OCI-LY7 (cell line): ENCODE data around the gene AAR2. TPM values are rescaled to one million over a fixed set of nuclear protein-coding genes. Genes with fewer than 3 reads are reported as not detected.

Source experiments
- BruUV-seq: library from RNA; stranded (reverse); fragments of 400-500 nt; replicated peaks from 2 replicates; lab custom pipeline; 2021; lab: Mats Ljungman, UMichigan
- CTCF ChIA-PET: fragments of 300-600 bp; sonication (Branson Sonifier 250); formaldehyde crosslinking; loops from one replicate; lab custom pipeline; 2022; ENCODE audit warnings: antibody characterized with exemption; ENCODE audit not compliant: unreplicated experiment; lab: Charles Lee
- POLR2A ChIA-PET: fragments of 300-600 bp; sonication (Branson Sonifier 250); formaldehyde crosslinking; loops from one replicate; lab custom pipeline; 2022; ENCODE audit warnings: antibody characterized with exemption; lab: Charles Lee
- DNase-seq: peaks from one replicate; pipeline ENCODE4 v3.0.0-alpha.2; 2015; ENCODE audit warnings: low spot score
- H2AFZ ChIP-seq: fragments of 200-600 bp; sonication (generic), shearing (Covaris generic); 2 replicates; pipeline ENCODE4 v1.6.1; 2014; ENCODE audit warnings: mild to moderate bottlenecking, antibody characterized with exemption, low read length, moderate library complexity
- H3K27ac ChIP-seq: fragments of 200-600 bp; sonication (generic); 2 replicates; pipeline ENCODE4 v1.5.1; 2014; ENCODE audit warnings: mixed run types, low read depth, mild to moderate bottlenecking, moderate library complexity, low read length, inconsistent platforms; ENCODE audit not compliant: poor library complexity, severe bottlenecking
- H3K36me3 ChIP-seq: fragments of 200-600 bp; sonication (generic); 2 replicates; pipeline ENCODE4 v1.6.1; 2014; ENCODE audit warnings: mild to moderate bottlenecking, antibody characterized with exemption, low read length, moderate library complexity, mixed read lengths; ENCODE audit not compliant: insufficient read depth
- H3K4me1 ChIP-seq: fragments of 200-600 bp; sonication (generic); 2 replicates; pipeline ENCODE4 v1.5.1; 2014; ENCODE audit warnings: mild to moderate bottlenecking, low read length; ENCODE audit not compliant: insufficient read depth, poor library complexity, severe bottlenecking
- H3K4me2 ChIP-seq: fragments of 200-600 bp; sonication (generic); 2 replicates; pipeline ENCODE4 v1.6.1; 2014; ENCODE audit warnings: mild to moderate bottlenecking, low read length
- H3K4me3 ChIP-seq: fragments of 200-600 bp; sonication (generic); 2 replicates; pipeline ENCODE4 v1.5.1; 2014; ENCODE audit warnings: mild to moderate bottlenecking, low read depth, low read length; ENCODE audit not compliant: poor library complexity, severe bottlenecking
- H3K79me2 ChIP-seq: fragments of 200-600 bp; sonication (generic); 2 replicates; pipeline ENCODE4 v1.6.1; 2016; ENCODE audit warnings: low read depth, mild to moderate bottlenecking, low read length, moderate library complexity, mixed read lengths; ENCODE audit not compliant: insufficient read depth
- H3K9me2 ChIP-seq: fragments of 200-600 bp; sonication (generic); 2 replicates; pipeline ENCODE4 v1.6.1; 2016; ENCODE audit warnings: mild to moderate bottlenecking, low read length, mixed read lengths; ENCODE audit not compliant: insufficient read depth
- H3K9me3 ChIP-seq: fragments of 200-600 bp; sonication (generic); 2 replicates; pipeline ENCODE4 v1.6.1; 2014; ENCODE audit warnings: mild to moderate bottlenecking, mixed run types, low read length, mixed read lengths
- H4K20me1 ChIP-seq: fragments of 200-600 bp; sonication (generic); 2 replicates; pipeline ENCODE4 v1.6.1; 2014; ENCODE audit warnings: mild to moderate bottlenecking, antibody characterized with exemption, low read length, moderate library complexity, mixed read lengths; ENCODE audit not compliant: insufficient read depth
- CTCF ChIP-seq: fragments of 200-600 bp; sonication (generic); conservative IDR thresholded peaks from 2 replicates; pipeline ENCODE4 v1.5.1; 2014; ENCODE audit warnings: mild to moderate bottlenecking, antibody characterized with exemption, low read length, moderate library complexity, mixed read lengths
- EZH2phosphoT487 ChIP-seq: fragments of 200-600 bp; sonication (generic); IDR thresholded peaks from 2 replicates; pipeline ENCODE4 v1.6.1; 2018; ENCODE audit warnings: low read depth, borderline replicate concordance, mild to moderate bottlenecking, mixed run types, antibody characterized with exemption, low read length, moderate library complexity, mixed read lengths
- intact Hi-C: fragments of 100-400 bp; cut with micrococcal nuclease; formaldehyde crosslinking; loops from one replicate; pipeline ENCODE4 v1.10.0; 2022; ENCODE audit not compliant: unreplicated experiment
- total RNA-seq, 2 experiments: library from RNA; depleted of rRNA in 1 of 2; stranded (reverse); fragments of >200 nt in 1 of 2; shearing (Covaris generic) in 1 of 2; gene quantifications; 2 replicates each; pipeline ENCODE4 v1.2.3, GENCODE V29; 2014 to 2022

Gene AAR2
- total RNA-seq, 2 experiments from 2014 or later = 20.3 to 26.4 TPM

- TF ChIP-seq CTCF (no peak), EZH2phosphoT487 (no peak)
- no peak overlapping the region for H3K27ac ChIP-seq
- ChIA-PET POLR2A (no interaction called here), CTCF (no interaction called here)
- H3K79me2 ChIP-seq = no peaks in the 10 kb centered on the region
- H3K9me2 ChIP-seq = no peaks in the 10 kb centered on the region
- H3K9me3 ChIP-seq = no peaks in the 10 kb centered on the region
- no peaks in the 10 kb centered on the region for H3K4me1 ChIP-seq
- no peak overlapping the region for H3K4me3 ChIP-seq
- H2AFZ ChIP-seq = no peak overlapping the region
- no peaks in the 10 kb centered on the region for H3K36me3 ChIP-seq
- BruUV-seq = no TSS peak
- H3K4me2 ChIP-seq = no peak overlapping the region
- H4K20me1 ChIP-seq = no peaks in the 10 kb centered on the region
- intact Hi-C loops = loop anchor here (2.0 kb wide), 1 partner anchor 235 kb away; no protein-coding TSS in a partner anchor
- no peak for DNase-seq
These were observed 32.4 kb upstream of the AAR2 start for GRCh38 chr20:36203861-36204260.

GRCh38 chr20:36205026-36205425 is 31.3 kb upstream of the AAR2 start:
- ChIA-PET CTCF (no interaction called here), POLR2A (no interaction called here)
- DNase-seq = no peak
- H3K4me2 ChIP-seq = no peak overlapping the region
- intact Hi-C loops = no loop called here
- H3K36me3 ChIP-seq = no peaks in the 10 kb centered on the region
- H2AFZ ChIP-seq = no peak overlapping the region
- no peaks in the 10 kb centered on the region for H4K20me1 ChIP-seq
- no peaks in the 10 kb centered on the region for H3K9me3 ChIP-seq
- no peak overlapping the region for H3K4me3 ChIP-seq
- BruUV-seq = no TSS peak
- no peaks in the 10 kb centered on the region for H3K79me2 ChIP-seq
- no peaks in the 10 kb centered on the region for H3K4me1 ChIP-seq
- no peak overlapping the region for H3K27ac ChIP-seq
- TF ChIP-seq EZH2phosphoT487 (no peak), CTCF (no peak)
- H3K9me2 ChIP-seq = no peaks in the 10 kb centered on the region

- H4K20me1 ChIP-seq = no peaks in the 10 kb centered on the region
- no peak overlapping the region for H3K27ac ChIP-seq
- no peak for DNase-seq
- CTCF ChIA-PET = interaction anchor here (0.6 kb wide), 1 partner anchor 130 kb away, joined by 9 read pairs; no protein-coding TSS in a partner anchor
- TF ChIP-seq EZH2phosphoT487 = no peak
- BruUV-seq = no TSS peak
- H3K4me2 ChIP-seq = no peak overlapping the region
- H3K9me3 ChIP-seq = no peaks in the 10 kb centered on the region
- POLR2A ChIA-PET = no interaction called here
- no peak overlapping the region for H3K4me3 ChIP-seq
- H3K79me2 ChIP-seq = no peaks in the 10 kb centered on the region
- H2AFZ ChIP-seq = no peak overlapping the region
- H3K9me2 ChIP-seq = no peaks in the 10 kb centered on the region
- no peaks in the 10 kb centered on the region for H3K4me1 ChIP-seq
- H3K36me3 ChIP-seq = no peaks in the 10 kb centered on the region
- intact Hi-C loops = no loop called here
These were observed 30.2 kb upstream of the AAR2 start for GRCh38 chr20:36206068-36206467.
